Tibial nerve (tissue), 4 donors: ENCODE measurements around the gene SHB. TPM values are rescaled to one million over a fixed set of nuclear protein-coding genes. Genes with fewer than 3 reads are reported as not detected.

Source experiments
- DNase-seq, 2 donors: peaks; one replicate each; pipeline ENCODE4 v3.0.0-alpha.2; 2019; ENCODE audit warnings: low spot score in 2 of 2
- H3K27ac ChIP-seq, 4 donors: fragments of 200-600 bp; sonication (generic) in 3 of 4; one replicate each; pipeline ENCODE4 v1.5.1; 2017 to 2019; ENCODE audit warnings: mild to moderate bottlenecking in 1 of 4
- H3K27me3 ChIP-seq, 2 donors: fragments of 200-600 bp; sonication (generic) in 1 of 2; one replicate each; pipeline versions ENCODE4 v1.5.1 to v1.6.0; 2017 to 2019
- H3K36me3 ChIP-seq, 3 donors: fragments of 200-600 bp; sonication (generic); one replicate each; pipeline ENCODE4 v1.5.1; 2018 to 2019
- H3K4me1 ChIP-seq, 4 donors: fragments of 200-600 bp; sonication (generic) in 3 of 4; one replicate each; pipeline ENCODE4 v1.5.1; 2017 to 2019
- H3K4me3 ChIP-seq, 4 donors: fragments of 200-600 bp; sonication (generic) in 3 of 4; one replicate each; pipeline ENCODE4 v1.5.1; 2017 to 2019; ENCODE audit warnings: mild to moderate bottlenecking in 1 of 4, moderate library complexity in 1 of 4
- H3K9me3 ChIP-seq, 4 donors: fragments of 200-600 bp; sonication (generic) in 3 of 4; one replicate each; pipeline ENCODE4 v1.5.1; 2017 to 2019
- CTCF ChIP-seq, 5 experiments: fragments of 200-600 bp in 3 of 5; fragments of 450-650 bp in 2 of 5; sonication (generic) in 3 of 5; IDR thresholded peaks; one replicate each; pipeline ENCODE4 v1.5.1; 2016 to 2019; ENCODE audit warnings: antibody characterized with exemption in 5 of 5, mild to moderate bottlenecking in 3 of 5, moderate library complexity in 2 of 5
- EP300 ChIP-seq, 2 donors: sonication (generic); formaldehyde crosslinking; IDR thresholded peaks; one replicate each; pipeline ENCODE4 v1.6.1; 2017; ENCODE audit warnings: antibody characterized with exemption in 2 of 2, mild to moderate bottlenecking in 1 of 2
- POLR2A ChIP-seq, 2 donors: fragments of 450-650 bp; IDR thresholded peaks; one replicate each; pipeline ENCODE4 v1.6.1; 2017; ENCODE audit warnings: antibody characterized with exemption in 2 of 2, mild to moderate bottlenecking in 2 of 2, moderate library complexity in 2 of 2
- WGBS, 2 donors: methylation state at CpG; one replicate each; pipeline ENCODE4 v1.1.5; 2018; 5-methylcytosine and 5-hydroxymethylcytosine counted together
- total RNA-seq, 4 donors: library from RNA; depleted of rRNA; stranded (reverse); fragments of >200 nt; gene quantifications; one replicate each; pipeline ENCODE4 v1.1.0, GENCODE V29; 2016

The SHB gene
- total RNA-seq, 4 donors from 2014 or later, result 6.3 to 15.9 (median 11.6) TPM

- no peak for DNase-seq
- H3K9me3 ChIP-seq, result no peaks in the 10 kb centered on the region
- H3K27ac ChIP-seq, result no peak overlapping the region
- H3K4me1 ChIP-seq, result peaks cover 0 to 10% (median 6%) of the 10 kb centered on the region in 4 donors
- no peaks in the 10 kb centered on the region for H3K27me3 ChIP-seq
- peaks cover 0 to 27% (median 0%) of the 10 kb centered on the region in 3 donors for H3K36me3 ChIP-seq
- 92 to 95% methylated on average over 11 of the region's 11 CpGs for WGBS, 2 donors
- no peak overlapping the region for H3K4me3 ChIP-seq
- TF ChIP-seq CTCF (IDR thresholded peaks at IDR 0.05) (no peak), EP300 (IDR thresholded peaks at IDR 0.05) (no peak), POLR2A (IDR thresholded peaks at IDR 0.05) (no peak)
Observed at GRCh38 chr9:37969558-37970300, 99.3 kb downstream of the SHB start.

- H3K27ac ChIP-seq, result no peak overlapping the region
- TF ChIP-seq EP300 (IDR thresholded peaks at IDR 0.05) (no peak), POLR2A (IDR thresholded peaks at IDR 0.05) (no peak), CTCF (IDR thresholded peaks at IDR 0.05) (no peak)
- no peak for DNase-seq
- no peaks in the 10 kb centered on the region for H3K27me3 ChIP-seq
- 44 to 58% methylated on average over 2 of the region's 2 CpGs for WGBS, 2 donors
- H3K36me3 ChIP-seq, result peaks cover 0 to 21% (median 0%) of the 10 kb centered on the region in 3 donors
- no peak overlapping the region for H3K4me3 ChIP-seq
- H3K4me1 ChIP-seq, result peaks cover 0 to 15% (median 9%) of the 10 kb centered on the region in 4 donors
- H3K9me3 ChIP-seq, result no peaks in the 10 kb centered on the region
Observed at GRCh38 chr9:37969130-37969529, 99.9 kb downstream of the SHB start.

GRCh38 chr9:37968228-37968701 is 100.8 kb downstream of the SHB start:
- WGBS, 2 donors, result 88 to 91% methylated on average over 4 of the region's 4 CpGs
- DNase-seq, result no peak
- Histone ChIP-seq H3K27me3 (no peaks in the 10 kb centered on the region), H3K9me3 (no peaks in the 10 kb centered on the region), H3K27ac (peak overlapping the region in 1 of 4 donors; percentile 22), H3K4me1 (peaks cover 0 to 24% (median 11%) of the 10 kb centered on the region in 4 donors), H3K4me3 (no peak overlapping the region), H3K36me3 (peaks cover 0 to 14% (median 0%) of the 10 kb centered on the region in 3 donors)
- TF ChIP-seq POLR2A (IDR thresholded peaks at IDR 0.05) (no peak), EP300 (IDR thresholded peaks at IDR 0.05) (no peak)

GRCh38 chr9:37967761-37968080 is 101.3 kb downstream of the SHB start:
- no peak overlapping the region for H3K27ac ChIP-seq
- WGBS, 2 donors, result 93 to 95% methylated on average over 6 of the region's 6 CpGs
- no peaks in the 10 kb centered on the region for H3K9me3 ChIP-seq
- H3K4me3 ChIP-seq, result no peak overlapping the region
- TF ChIP-seq CTCF (IDR thresholded peaks at IDR 0.05), result no peak
- no peak for TF ChIP-seq EP300 (IDR thresholded peaks at IDR 0.05)
- TF ChIP-seq POLR2A (IDR thresholded peaks at IDR 0.05), result no peak
- H3K4me1 ChIP-seq, result peaks cover 0 to 25% (median 11%) of the 10 kb centered on the region in 4 donors
- H3K36me3 ChIP-seq, result peaks cover 0 to 14% (median 0%) of the 10 kb centered on the region in 3 donors
- no peak for DNase-seq
- H3K27me3 ChIP-seq, result no peaks in the 10 kb centered on the region

GRCh38 chr9:37967014-37967760 is 101.8 kb downstream of the SHB start:
- H3K27me3 ChIP-seq, result no peaks in the 10 kb centered on the region
- H3K4me1 ChIP-seq, result peaks cover 0 to 25% (median 11%) of the 10 kb centered on the region in 4 donors
- H3K9me3 ChIP-seq, result no peaks in the 10 kb centered on the region
- WGBS, 2 donors, result 88 to 91% methylated on average over 8 of the region's 8 CpGs
- peaks cover 0 to 11% (median 0%) of the 10 kb centered on the region in 3 donors for H3K36me3 ChIP-seq
- no peak for DNase-seq
- no peak overlapping the region for H3K27ac ChIP-seq
- no peak for TF ChIP-seq EP300 (IDR thresholded peaks at IDR 0.05)
- no peak for TF ChIP-seq POLR2A (IDR thresholded peaks at IDR 0.05)
- TF ChIP-seq CTCF (IDR thresholded peaks at IDR 0.05), result no peak
- H3K4me3 ChIP-seq, result no peak overlapping the region
